ENCODE measurements around the gene TAL1. TPM values are rescaled to one million over a fixed set of nuclear protein-coding genes. Genes with fewer than 3 reads are reported as not detected.

Gene TAL1
- polyA plus RNA-seq, 1 of the 3 experiments (the other 2 are of a cell fraction): not detected

GRCh38 chr1:47214549-47214948 lies 17.5 kb downstream of the TAL1 start (continued):
- TF ChIP-seq CTCF (IDR thresholded peaks at IDR 0.05) (no peak), YY1 (IDR thresholded peaks at IDR 0.05; ENCODE audit: low read depth) (no peak), FOXJ3 (CRISPR knock-in tag; IDR thresholded peaks at IDR 0.05) (no peak), MXI1 (IDR thresholded peaks at IDR 0.05; ENCODE audit: low read depth, low read length) (no peak), MAX (IDR thresholded peaks at IDR 0.05; ENCODE audit: low read depth) (no peak), SMC3 (IDR thresholded peaks at IDR 0.05; ENCODE audit: low read depth, low read length) (no peak), EP300 (IDR thresholded peaks at IDR 0.05; ENCODE audit: borderline replicate concordance in 1 of 2, low read depth in 1 of 2, low read length in 1 of 2) (no peak), FOSL2 (IDR thresholded peaks at IDR 0.05; ENCODE audit: borderline replicate concordance, low read depth) (no peak), ZBTB33 (IDR thresholded peaks at IDR 0.05; ENCODE audit: borderline replicate concordance, low read depth) (no peak)

DNA sequence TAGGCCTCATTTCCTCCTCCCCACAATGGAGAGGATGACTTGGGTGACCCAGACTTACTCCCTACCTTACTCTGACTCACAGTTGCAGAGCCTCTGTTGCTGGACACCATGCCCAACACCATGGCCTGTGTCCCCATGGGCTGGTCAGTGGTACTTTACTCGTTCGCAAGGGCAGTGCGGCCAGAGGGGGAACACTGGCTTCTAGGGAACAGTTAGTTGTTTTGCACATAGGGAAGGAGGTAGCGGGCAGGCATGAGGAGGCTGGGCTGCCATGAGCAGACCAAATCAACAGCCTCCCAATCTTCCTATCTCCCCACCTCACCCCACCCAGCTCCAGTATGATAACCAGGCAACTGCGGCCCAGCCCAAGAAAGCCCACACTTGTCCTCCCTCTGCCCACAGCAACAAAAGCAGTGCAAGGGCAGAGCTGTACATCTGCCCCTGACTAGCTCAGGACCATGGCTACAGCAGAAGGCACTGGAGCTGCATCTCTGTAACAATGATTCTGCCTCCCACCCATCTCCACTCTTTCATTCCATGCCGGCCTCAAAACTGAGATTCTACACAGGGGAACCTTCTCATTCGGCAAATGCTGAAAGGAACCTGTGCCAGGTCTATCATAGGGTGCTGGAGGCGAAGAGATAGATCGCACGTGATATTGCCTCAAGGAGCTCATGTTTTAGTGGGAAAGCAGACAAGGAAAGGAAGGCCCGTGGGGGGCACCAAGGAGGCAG lies 18.6 kb downstream of the TAL1 start:
- no peaks in the 10 kb centered on the region for H3K9me3 ChIP-seq
- H3K27ac ChIP-seq (ENCODE audit: low read depth in 2 of 2, low read length in 1 of 2): no peak overlapping the region
- H3K36me3 ChIP-seq (replicated peaks in 1 of 2; ENCODE audit: control insufficient read depth in 1 of 2, insufficient read depth in 2 of 2, low read length in 1 of 2): no peaks in the 10 kb centered on the region
- TF ChIP-seq MEF2A (IDR thresholded peaks at IDR 0.05; ENCODE audit: borderline replicate concordance, low read depth): no peak
- no peak for TF ChIP-seq RFX5 (IDR thresholded peaks at IDR 0.05; ENCODE audit: low read length)
- no peak for TF ChIP-seq MXI1 (IDR thresholded peaks at IDR 0.05; ENCODE audit: low read depth, low read length)
- no peak for TF ChIP-seq TCF12 (IDR thresholded peaks at IDR 0.05)
- TF ChIP-seq NFIC (IDR thresholded peaks at IDR 0.05; ENCODE audit: borderline replicate concordance): no peak
- H3K4me3 ChIP-seq (ENCODE audit: low read depth in 2 of 2, low read length in 1 of 2): no peak overlapping the region
- no peaks in the 10 kb centered on the region for H4K20me1 ChIP-seq (ENCODE audit: insufficient read depth)
- no peak for DNase-seq
- WGBS (ENCODE audit: low lambda C conversion rate): 52% methylated on average over 10 of the region's 11 CpGs
- no peaks in the 10 kb centered on the region for H3K4me1 ChIP-seq (ENCODE audit: control insufficient read depth in 1 of 2, insufficient read depth in 2 of 2, low read depth in 1 of 2, low read length in 1 of 2)
- no peak overlapping the region for H2AFZ ChIP-seq (ENCODE audit: low read depth)
- POLR2A ChIA-PET: no interaction called here
- CTCF ChIA-PET: interaction anchor here (2.5 kb wide), 1 partner anchor 20 kb away, joined by 15 read pairs; no protein-coding TSS in a partner anchor
- no peaks in the 10 kb centered on the region for H3K79me2 ChIP-seq (ENCODE audit: insufficient read depth)
- H3K4me2 ChIP-seq: no peak overlapping the region
- no peaks in the 10 kb centered on the region for H3F3A ChIP-seq (replicated peaks; ENCODE audit: insufficient read depth)
- peaks cover under 1% of the 10 kb centered on the region; the same call in 1 of the 2 replicates for H3K27me3 ChIP-seq (ENCODE audit: insufficient read depth)
- H3K9me2 ChIP-seq: no peaks in the 10 kb centered on the region
- no peak overlapping the region for H3K9ac ChIP-seq

All from SK-N-SH (cell line).